WERI-Rb-1 (cell line): Measurements from ENCODE around the gene C20orf144.

Experiments
- DNase-seq: peaks from one replicate; pipeline ENCODE4 v3.0.0-alpha.2; 2020
- H3K27ac ChIP-seq: fragments of 250-450 bp; sonication (Bioruptor Pico); 2 replicates; pipeline ENCODE4 v1.5.1; 2020; ENCODE audit warnings: mild to moderate bottlenecking, moderate library complexity
- H3K27me3 ChIP-seq: fragments of 250-450 bp; sonication (Bioruptor Pico); 2 replicates; pipeline ENCODE4 v1.5.1; 2021; ENCODE audit warnings: mild to moderate bottlenecking, low read depth, moderate library complexity; ENCODE audit not compliant: insufficient read depth, severe bottlenecking
- H3K36me3 ChIP-seq: fragments of 250-450 bp; sonication (Bioruptor Pico); 2 replicates; pipeline ENCODE4 v1.5.1; 2020; ENCODE audit warnings: mild to moderate bottlenecking, moderate library complexity
- H3K4me3 ChIP-seq: 2 replicates; pipeline ENCODE4 v1.5.1; 2011; ENCODE audit warnings: low read depth, mild to moderate bottlenecking, control low read depth, low read length
- H3K9me3 ChIP-seq: fragments of 250-450 bp; sonication (Bioruptor Pico); 2 replicates; pipeline ENCODE4 v1.5.1; 2021; ENCODE audit warnings: mild to moderate bottlenecking, moderate library complexity; ENCODE audit not compliant: severe bottlenecking
- CTCF ChIP-seq: IDR thresholded peaks from 2 replicates; pipeline ENCODE4 v1.5.1; 2011; ENCODE audit warnings: low read depth, mild to moderate bottlenecking, control low read depth, inconsistent platforms, low read length

Gene C20orf144

GRCh38 chr20:33687370-33687915, 25.3 kb downstream of the C20orf144 start:
- DNase-seq = no peak
- no peaks in the 10 kb centered on the region for H3K9me3 ChIP-seq
- no peak overlapping the region for H3K27ac ChIP-seq
- peaks cover 32% of the 10 kb centered on the region for H3K36me3 ChIP-seq
- no peaks in the 10 kb centered on the region for H3K27me3 ChIP-seq
- no peak for TF ChIP-seq CTCF
- no peak overlapping the region for H3K4me3 ChIP-seq

GRCh38 chr20:33687993-33688937, 26.1 kb downstream of the C20orf144 start:
- no peak overlapping the region for H3K4me3 ChIP-seq
- no peak for TF ChIP-seq CTCF
- H3K9me3 ChIP-seq = no peaks in the 10 kb centered on the region
- H3K27ac ChIP-seq = no peak overlapping the region
- DNase-seq = no peak
- no peaks in the 10 kb centered on the region for H3K27me3 ChIP-seq
- peaks cover 23% of the 10 kb centered on the region for H3K36me3 ChIP-seq

GRCh38 chr20:33688938-33689424, 26.9 kb downstream of the C20orf144 start:
- no peak for DNase-seq
- peaks cover 16% of the 10 kb centered on the region for H3K36me3 ChIP-seq
- H3K9me3 ChIP-seq = no peaks in the 10 kb centered on the region
- H3K27me3 ChIP-seq = no peaks in the 10 kb centered on the region
- no peak overlapping the region for H3K27ac ChIP-seq
- H3K4me3 ChIP-seq = no peak overlapping the region
- no peak for TF ChIP-seq CTCF

GRCh38 chr20:33689493-33689892, 27.4 kb downstream of the C20orf144 start:
- H3K9me3 ChIP-seq = no peaks in the 10 kb centered on the region
- H3K4me3 ChIP-seq = no peak overlapping the region
- no peaks in the 10 kb centered on the region for H3K27me3 ChIP-seq
- no peak overlapping the region for H3K27ac ChIP-seq
- no peak for TF ChIP-seq CTCF
- H3K36me3 ChIP-seq = peaks cover 11% of the 10 kb centered on the region
- DNase-seq = no peak

GRCh38 chr20:33689973-33690372, 27.8 kb downstream of the C20orf144 start:
- DNase-seq = no peak
- Histone ChIP-seq H3K36me3 (peaks cover 6% of the 10 kb centered on the region), H3K27me3 (no peaks in the 10 kb centered on the region), H3K27ac (no peak overlapping the region), H3K4me3 (no peak overlapping the region), H3K9me3 (no peaks in the 10 kb centered on the region)
- no peak for TF ChIP-seq CTCF
